ENCODE measurements around the gene CCDC178.
"Not testable (repeated sequence)": the region's sequence is repeated elsewhere in the genome, so short reads cannot be mapped to it uniquely, and the experiment has no call there.

CCDC178 gene

DNA sequence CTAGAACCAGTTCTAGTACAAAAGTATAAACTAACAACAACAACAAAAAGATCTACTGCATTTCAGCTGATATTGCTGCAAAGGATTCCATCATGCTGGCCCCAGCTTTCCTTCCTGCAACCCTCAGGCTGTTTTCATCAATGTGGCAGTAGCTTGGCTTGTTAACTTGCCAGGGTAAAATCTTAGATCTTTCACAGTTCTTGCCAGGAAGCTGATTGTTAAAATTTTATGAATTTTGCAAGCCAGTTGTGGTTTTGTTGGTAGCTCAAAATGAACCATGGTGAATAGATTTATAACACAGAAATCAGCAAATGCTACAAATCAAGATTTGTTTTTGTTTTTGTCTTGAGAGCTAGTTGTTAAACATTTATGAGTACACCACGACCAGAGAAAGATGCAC lies 19.3 kb downstream of the CCDC178 start:
- no peak for DNase-seq (ENCODE audit: low spot score)
- no peak for TF ChIP-seq CTCF (IDR thresholded peaks at IDR 0.05; ENCODE audit: extremely low read depth, missing control alignments)

DNA sequence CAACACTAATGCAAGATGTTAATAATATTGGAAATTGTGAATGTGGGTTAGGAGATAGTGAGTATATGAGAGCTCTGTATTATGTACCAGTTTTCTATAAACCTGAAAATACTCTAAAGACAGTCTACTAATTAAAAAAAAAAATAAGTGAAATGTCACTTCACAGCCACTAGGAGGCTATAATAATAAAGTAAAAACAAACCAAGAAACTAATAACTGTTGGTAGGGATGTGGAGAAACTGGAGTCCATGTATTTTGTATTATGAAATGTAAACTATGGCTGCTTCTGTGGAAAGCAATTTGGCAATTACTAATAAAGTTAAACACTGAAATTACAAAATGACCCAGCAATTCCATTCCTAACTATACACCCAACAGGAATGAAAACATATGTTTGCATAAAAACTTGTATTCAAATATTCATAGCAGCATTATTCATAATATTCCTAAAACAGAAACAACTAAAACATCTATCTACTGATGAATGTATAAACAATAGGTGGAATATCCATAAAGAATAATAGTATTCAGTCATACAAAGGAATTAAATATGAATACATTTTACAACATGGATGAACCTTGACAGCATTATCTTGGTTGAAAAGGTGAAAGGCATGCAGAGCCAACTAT lies 36.2 kb downstream of the CCDC178 start:
- no peak for TF ChIP-seq CTCF (IDR thresholded peaks at IDR 0.05; ENCODE audit: extremely low read depth, missing control alignments)
- DNase-seq (ENCODE audit: low spot score) = peak; percentile 9

- not testable (repeated sequence) for DNase-seq (ENCODE audit: low spot score)
Measured at GRCh38 chr18:33398939-33399338, 41.6 kb downstream of the CCDC178 start.

- DNase-seq (ENCODE audit: low spot score) = no peak
- TF ChIP-seq CTCF (IDR thresholded peaks at IDR 0.05; ENCODE audit: extremely low read depth, missing control alignments) = no peak
Measured at GRCh38 chr18:33375829-33376228, 64.7 kb downstream of the CCDC178 start.

- no peak for DNase-seq (ENCODE audit: low spot score)
- no peak for TF ChIP-seq CTCF (IDR thresholded peaks at IDR 0.05; ENCODE audit: extremely low read depth, missing control alignments)
Measured at GRCh38 chr18:33372442-33372841, 68.1 kb downstream of the CCDC178 start.

GRCh38 chr18:33369711-33370449 lies 70.6 kb downstream of the CCDC178 start:
- TF ChIP-seq CTCF (IDR thresholded peaks at IDR 0.05; ENCODE audit: extremely low read depth, missing control alignments) = no peak
- DNase-seq (ENCODE audit: low spot score) = no peak

DNA sequence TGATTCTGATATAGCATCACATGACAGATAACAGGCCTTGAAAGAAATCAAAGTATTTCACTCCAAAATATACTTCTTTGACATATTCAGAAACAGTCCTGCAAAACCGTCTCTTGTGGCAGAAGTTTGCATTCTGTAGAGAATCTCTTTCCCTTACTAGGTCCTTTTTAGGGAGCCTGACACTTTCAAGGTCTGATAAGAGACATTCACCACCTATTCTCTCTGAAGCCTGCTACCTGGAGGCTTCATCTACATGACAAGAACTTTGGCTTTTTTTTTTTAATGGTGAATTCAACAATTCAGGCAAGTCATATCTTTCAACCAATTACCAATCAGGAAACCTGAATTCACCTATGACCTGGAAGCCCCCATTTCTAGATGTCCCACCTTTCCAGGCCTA lies 83.8 kb downstream of the CCDC178 start:
- no peak for DNase-seq (ENCODE audit: low spot score)
- TF ChIP-seq CTCF (IDR thresholded peaks at IDR 0.05; ENCODE audit: extremely low read depth, missing control alignments) = no peak

GRCh38 chr18:33355756-33356155 lies 84.8 kb downstream of the CCDC178 start:
- no peak for TF ChIP-seq CTCF (IDR thresholded peaks at IDR 0.05; ENCODE audit: extremely low read depth, missing control alignments)
- no peak for DNase-seq (ENCODE audit: low spot score)
